Left lung (tissue), 10 donors: ENCODE measurements around the gene APLP1. TPM values are rescaled to one million over a fixed set of nuclear protein-coding genes. Genes with fewer than 3 reads are reported as not detected.
"Not testable (repeated sequence)": the region's sequence is repeated elsewhere in the genome, so short reads cannot be mapped to it uniquely, and the experiment has no call there.

Experiments
- ATAC-seq: fragments of 200-7000 bp; cut with Tn5 transposase; one replicate; pipeline ENCODE4 v1.9.1; 2020; ENCODE audit warnings: moderate library complexity
- DNase-seq, 4 donors: peaks; one replicate each; pipeline ENCODE4 v3.0.0-alpha.2; 2013 to 2020
- H3K27ac ChIP-seq, 2 donors: fragments of 200-600 bp; sonication (generic) in 1 of 2; one replicate each; pipeline versions ENCODE4 v1.5.0 to v1.8.0; 2020 to 2021
- H3K27me3 ChIP-seq, 2 donors: fragments of 200-600 bp; sonication (generic) in 1 of 2; one replicate each; pipeline versions ENCODE4 v1.5.0 to v1.8.0; 2020 to 2021
- H3K36me3 ChIP-seq, 2 donors: fragments of 200-600 bp; sonication (generic) in 1 of 2; one replicate each; pipeline versions ENCODE4 v1.5.0 to v1.8.0; 2020 to 2021
- H3K4me1 ChIP-seq, 2 donors: fragments of 200-600 bp; one replicate each; pipeline ENCODE4 v1.8.0; 2021
- H3K4me3 ChIP-seq, 2 donors: fragments of 200-600 bp; sonication (generic) in 1 of 2; one replicate each; pipeline versions ENCODE4 v1.5.0 to v1.8.0; 2020 to 2021; ENCODE audit warnings: mild to moderate bottlenecking in 1 of 2
- H3K9me3 ChIP-seq, 2 donors: fragments of 200-600 bp; sonication (generic) in 1 of 2; one replicate each; pipeline versions ENCODE4 v1.5.0 to v1.8.0; 2020 to 2021
- CTCF ChIP-seq, 2 donors: fragments of 200-600 bp; sonication (generic) in 1 of 2; IDR thresholded peaks; one replicate each; pipeline versions ENCODE4 v1.5.0 to v1.8.0; 2021; ENCODE audit warnings: antibody characterized with exemption in 2 of 2
- intact Hi-C, 2 donors: fragments of 100-400 bp; cut with DNase I; formaldehyde crosslinking; loops; one replicate each; pipeline versions ENCODE4 v1.11.2 to v1.14.2; 2022
- polyA plus RNA-seq, 6 donors: library from polyadenylated mRNA; unstranded; fragments of 120-200 nt; gene quantifications; one replicate each; pipeline ENCODE4 v1.2.1, GENCODE V29; 2013; ENCODE audit not compliant: insufficient read length in 6 of 6
- total RNA-seq, 2 donors: library from RNA; stranded (reverse); fragmentation: NEBNext Ultra II Directional; extraction: Animal tissue kit (Norgen Biotek cat#: 25700); gene quantifications; one replicate each; pipeline ENCODE4 v1.2.1, GENCODE V29; 2021
- donor health status: DM: no; HTN: yes; CAD: no.
- donor health status: DM: no; HTN: no; CAD: no.

APLP1 gene
- total and polyA plus RNA-seq, 8 donors: 3.0 to 11.0 (median 8.8) TPM

- no peak for ATAC-seq
- Histone ChIP-seq H3K27me3 (no peaks in the 10 kb centered on the region), H3K4me3 (peak overlapping the region in 1 of 2 donors; percentile 80), H3K9me3 (no peaks in the 10 kb centered on the region), H3K36me3 (peaks cover 0 to 11% of the 10 kb centered on the region in 2 donors), H3K27ac (peak overlapping the region; percentile 45 to 96), H3K4me1 (peaks cover 5 to 72% of the 10 kb centered on the region in 2 donors)
- TF ChIP-seq CTCF (IDR thresholded peaks at IDR 0.05): no peak
- intact Hi-C loops: no loop called here
- DNase-seq: no peak
These were observed 36.9 kb downstream of the APLP1 start for GRCh38 chr19:35905178-35905727.

GRCh38 chr19:35907377-35907745 lies 39.0 kb downstream of the APLP1 start:
- H3K27ac ChIP-seq: peak overlapping the region; percentile 53 to 96
- intact Hi-C loops: no loop called here

DNA sequence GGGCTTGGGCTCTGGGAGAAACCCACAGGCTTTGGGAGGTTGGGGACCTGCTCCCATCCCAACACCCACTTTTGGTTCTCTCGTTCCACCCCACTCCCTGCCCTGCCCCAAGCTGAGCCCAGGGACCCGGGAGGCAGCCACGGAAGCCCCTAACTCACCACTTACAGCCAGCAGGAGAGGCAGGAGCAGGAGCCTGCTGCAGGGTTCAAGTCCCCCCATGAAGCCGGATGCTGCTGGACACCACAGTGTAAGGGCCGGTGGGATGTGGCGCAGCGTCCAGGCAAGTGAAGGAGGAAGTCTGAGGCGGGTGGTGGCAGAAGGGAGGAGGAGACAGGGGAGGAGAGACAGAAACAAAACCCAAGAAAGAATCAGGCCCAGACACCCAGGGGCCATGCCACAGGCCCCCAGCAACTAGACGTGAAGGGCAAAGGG lies 39.7 kb downstream of the APLP1 start, which contains the start of gene TYROBP:
Gene TYROBP, minus strand, starts transcription at position 286 of the 432 bp plus-strand sequence. Its CDS starts 67 bp downstream, at position 219.
- intact Hi-C loops: no loop called here
- ATAC-seq: peak; percentile 23
- no peak for TF ChIP-seq CTCF (IDR thresholded peaks at IDR 0.05)
- peaks cover 0 to 11% of the 10 kb centered on the region in 2 donors for H3K36me3 ChIP-seq
- H3K27ac ChIP-seq: peak within 1 kb of the TSS; percentile 73 to 96
- no peaks in the 10 kb centered on the region for H3K27me3 ChIP-seq
- H3K4me1 ChIP-seq: peaks cover 0 to 75% of the 10 kb centered on the region in 2 donors
- H3K9me3 ChIP-seq: no peaks in the 10 kb centered on the region
- peak within 1 kb of the TSS; percentile 3 to 80 for H3K4me3 ChIP-seq
- DNase-seq: peak in 2 of 4 donors; percentile 76 to 91

More at GRCh38 chr19:35907377-35907745, 39.0 kb downstream of the APLP1 start:
- Histone ChIP-seq H3K9me3 (no peaks in the 10 kb centered on the region), H3K4me3 (peak overlapping the region in 1 of 2 donors; percentile 80), H3K36me3 (peaks cover 0 to 11% of the 10 kb centered on the region in 2 donors), H3K4me1 (peaks cover 0 to 75% of the 10 kb centered on the region in 2 donors), H3K27me3 (no peaks in the 10 kb centered on the region)
- no peak for TF ChIP-seq CTCF (IDR thresholded peaks at IDR 0.05)
- no peak for ATAC-seq
- DNase-seq: peak in 1 of 4 donors; percentile 77

- TF ChIP-seq CTCF (IDR thresholded peaks at IDR 0.05): peak in 1 of 2 donors; percentile 14
- Histone ChIP-seq H3K9me3 (no peaks in the 10 kb centered on the region), H3K4me1 (peaks cover 0 to 75% of the 10 kb centered on the region in 2 donors), H3K4me3 (peak overlapping the region in 1 of 2 donors; percentile 80), H3K27ac (peak overlapping the region; percentile 82 to 96), H3K27me3 (no peaks in the 10 kb centered on the region), H3K36me3 (peaks cover 0 to 11% of the 10 kb centered on the region in 2 donors)
- intact Hi-C loops: no loop called here
- ATAC-seq: peak; percentile 83
- peak in 3 of 4 donors; percentile 36 to 96 (median 93) for DNase-seq
These were observed 40.8 kb downstream of the APLP1 start for GRCh38 chr19:35908973-35909683.

- ATAC-seq (no peak), DNase-seq (no peak)
- intact Hi-C loops: no loop called here
- Histone ChIP-seq H3K4me1 (peaks cover 0 to 75% of the 10 kb centered on the region in 2 donors), H3K9me3 (no peaks in the 10 kb centered on the region), H3K27ac (peak overlapping the region; percentile 82 to 96), H3K27me3 (no peaks in the 10 kb centered on the region), H3K4me3 (peak overlapping the region in 1 of 2 donors; percentile 80), H3K36me3 (peaks cover 0 to 11% of the 10 kb centered on the region in 2 donors)
- TF ChIP-seq CTCF (IDR thresholded peaks at IDR 0.05): no peak
These were observed 41.3 kb downstream of the APLP1 start for GRCh38 chr19:35909684-35910035.

DNA sequence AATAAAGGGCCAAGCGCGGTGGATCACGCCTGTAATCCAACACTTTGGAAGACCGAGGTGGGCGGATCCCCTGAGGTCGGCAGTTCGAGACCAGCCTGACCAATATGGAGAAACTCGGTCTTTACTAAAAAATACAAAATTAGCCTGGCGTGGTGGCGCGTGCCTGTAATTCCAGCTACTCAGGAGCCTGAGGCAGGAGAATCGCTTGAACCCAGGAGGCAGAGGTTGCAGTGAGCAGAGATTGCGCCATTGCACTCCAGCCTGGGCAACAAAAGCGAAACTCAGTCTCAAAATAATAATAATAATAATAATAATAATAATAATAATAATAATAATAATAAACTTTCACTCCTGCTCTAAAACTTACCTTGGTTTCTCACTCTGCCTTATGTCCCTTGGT lies 42.0 kb downstream of the APLP1 start:
- H3K4me3 ChIP-seq, ATAC-seq, H3K27me3 ChIP-seq, H3K9me3 ChIP-seq, intact Hi-C loops: not testable (repeated sequence)
- H3K27ac ChIP-seq: peak overlapping the region in 1 of 2 donors; percentile 96
- peak in 1 of 4 donors; percentile 50 for DNase-seq
- H3K36me3 ChIP-seq: peaks cover 0 to 11% of the 10 kb centered on the region in 2 donors
- peaks cover 0 to 74% of the 10 kb centered on the region in 2 donors for H3K4me1 ChIP-seq
